HCT116 (cell line): ENCODE results near the gene GREB1L. TPM values are rescaled to one million over a fixed set of nuclear protein-coding genes. Genes with fewer than 3 reads are reported as not detected.

Experiments used
- ATAC-seq: fragments of 200-7000 bp; cut with Tn5 transposase; 2 replicates; pipeline ENCODE4 v1.9.1; 2020; ENCODE audit warnings: mild to moderate bottlenecking, moderate library complexity
- BruUV-seq: library from RNA; stranded (reverse); fragments of 400-500 nt; replicated peaks from 2 replicates; lab custom pipeline; 2021; lab: Mats Ljungman, UMichigan
- CTCF ChIA-PET: fragments of 300-600 bp; sonication (Branson Sonifier 250); formaldehyde crosslinking; loops from one replicate; lab custom pipeline; 2021; ENCODE audit warnings: antibody characterized with exemption; lab: Charles Lee
- POLR2A ChIA-PET: fragments of 300-600, 350-600 bp; sonication (Branson Sonifier 250); formaldehyde crosslinking; loops from one replicate; lab custom pipeline; 2021; ENCODE audit warnings: antibody characterized with exemption; lab: Charles Lee
- RAD21 ChIA-PET, 2 experiments: fragments of 300-600 bp; sonication (Branson Sonifier 250); formaldehyde crosslinking; loops; one replicate each; lab custom pipeline; 2023; ENCODE audit warnings: low total read pairs in 2 of 2; ENCODE audit not compliant: uncharacterized antibody in 2 of 2, unreplicated experiment in 2 of 2, low non-redundant PET in 1 of 2; lab: Charles Lee
- DNase-seq: peaks from one replicate; pipeline ENCODE4 v3.0.0-alpha.2; 2010; ENCODE audit warnings: low read depth, low spot score
- H2AFZ ChIP-seq: fragments of 200-600 bp; shearing (Covaris generic), sonication (generic); 2 replicates; pipeline ENCODE4 v1.6.1; 2017; ENCODE audit warnings: low read depth, mixed run types, mixed read lengths, antibody characterized with exemption, low read length; ENCODE audit not compliant: poor library complexity, severe bottlenecking
- H3K27ac ChIP-seq: 2 replicates; pipeline ENCODE4 v1.5.1; 2012; ENCODE audit warnings: low read depth, low read length
- H3K27me3 ChIP-seq: fragments of 200-600 bp; sonication (generic); 2 replicates; pipeline ENCODE4 v1.6.1; 2016; ENCODE audit warnings: mixed run types, low read length, mixed read lengths; ENCODE audit not compliant: insufficient read depth
- H3K36me3 ChIP-seq, 2 experiments: fragments of 200-500 bp in 1 of 2; fragments of 200-600 bp in 1 of 2; sonication (Bioruptor generic) in 1 of 2; sonication (generic) in 1 of 2; 2 replicates each; pipeline versions ENCODE4 v1.5.1 to v1.6.1; 2014 to 2016; ENCODE audit warnings: low read length in 2 of 2, inconsistent platforms in 1 of 2, mixed read lengths in 1 of 2, mixed run types in 1 of 2; ENCODE audit not compliant: insufficient read depth in 2 of 2, control insufficient read depth in 1 of 2
- H3K4me1 ChIP-seq, 2 experiments: fragments of 200-600 bp in 1 of 2; sonication (generic) in 1 of 2; 2 replicates each; pipeline versions ENCODE4 v1.5.1 to v1.6.1; 2012 to 2017; ENCODE audit warnings: low read length in 2 of 2, inconsistent platforms in 1 of 2, mild to moderate bottlenecking in 1 of 2, mixed read lengths in 1 of 2, mixed run types in 1 of 2, moderate library complexity in 1 of 2; ENCODE audit not compliant: insufficient read depth in 2 of 2, control insufficient read depth in 1 of 2
- H3K4me2 ChIP-seq: fragments of 200-600 bp; sonication (generic); 2 replicates; pipeline ENCODE4 v1.6.1; 2017; ENCODE audit warnings: mixed run types, low read length, mixed read lengths
- H3K4me3 ChIP-seq, 2 experiments: fragments of 200-600 bp in 1 of 2; sonication (generic) in 1 of 2; replicated peaks in 1 of 2; 2 replicates each; pipeline ENCODE4 v1.5.1; 2011 to 2016; ENCODE audit warnings: low read length in 2 of 2, control low read depth in 1 of 2, low read depth in 1 of 2, mild to moderate bottlenecking in 1 of 2, mixed read lengths in 1 of 2, mixed run types in 1 of 2
- H3K79me2 ChIP-seq: fragments of 200-600 bp; sonication (generic); 2 replicates; pipeline ENCODE4 v1.6.1; 2017; ENCODE audit warnings: mild to moderate bottlenecking, mixed run types, low read length, moderate library complexity, mixed read lengths; ENCODE audit not compliant: insufficient read depth
- H3K9ac ChIP-seq: fragments of 200-600 bp; sonication (generic); 2 replicates; pipeline ENCODE4 v1.6.1; 2016; ENCODE audit warnings: low read length, mixed read lengths
- H3K9me2 ChIP-seq: fragments of 200-600 bp; sonication (generic), shearing (Covaris generic); 2 replicates; pipeline ENCODE4 v1.6.1; 2017; ENCODE audit warnings: mixed run types, mild to moderate bottlenecking, moderate library complexity; ENCODE audit not compliant: insufficient read depth
- H3K9me3 ChIP-seq, 2 experiments: fragments of 200-500 bp in 1 of 2; fragments of 200-600 bp in 1 of 2; sonication (Bioruptor generic) in 1 of 2; sonication (generic) in 1 of 2; 2 replicates each; pipeline ENCODE4 v1.6.1; 2014 to 2017; ENCODE audit warnings: low read length in 2 of 2, mixed read lengths in 2 of 2, inconsistent platforms in 1 of 2, low read depth in 1 of 2, mild to moderate bottlenecking in 1 of 2, mixed run types in 1 of 2, moderate library complexity in 1 of 2; ENCODE audit not compliant: control insufficient read depth in 1 of 2, insufficient read depth in 1 of 2
- H4K20me1 ChIP-seq: fragments of 200-600 bp; sonication (generic), shearing (Covaris generic); 2 replicates; pipeline ENCODE4 v1.6.1; 2017; ENCODE audit warnings: mixed run types, mild to moderate bottlenecking, moderate library complexity; ENCODE audit not compliant: insufficient read depth
- CBX3 ChIP-seq: IDR thresholded peaks from 2 replicates; pipeline ENCODE4 v1.6.1; 2012; ENCODE audit warnings: low read depth
- CEBPB ChIP-seq: IDR thresholded peaks from 2 replicates; pipeline ENCODE4 v1.6.1; 2012; ENCODE audit warnings: low read depth
- EZH2 ChIP-seq: fragments of 200-600 bp; sonication (generic); IDR thresholded peaks from 2 replicates; pipeline ENCODE4 v1.6.1; 2017; ENCODE audit warnings: antibody characterized with exemption, mixed run types
- EZH2phosphoT487 ChIP-seq: fragments of 200-600 bp; IDR thresholded peaks from 2 replicates; pipeline ENCODE4 v1.6.1; 2018; ENCODE audit warnings: antibody characterized with exemption, borderline replicate concordance
- FOSL1 ChIP-seq: IDR thresholded peaks from 2 replicates; pipeline ENCODE4 v1.6.1; 2012; ENCODE audit warnings: low read depth
- JUND ChIP-seq: IDR thresholded peaks from 2 replicates; pipeline ENCODE4 v1.6.1; 2012
- POLR2A ChIP-seq: IDR thresholded peaks from 2 replicates; pipeline ENCODE4 v1.7.0; 2011; ENCODE audit warnings: borderline replicate concordance; ENCODE audit not compliant: insufficient read depth, insufficient read length; ENCODE audit errors: extremely low read depth
- POLR2AphosphoS5 ChIP-seq: IDR thresholded peaks from 2 replicates; pipeline ENCODE4 v1.6.1; 2011; ENCODE audit warnings: mild to moderate bottlenecking, low read depth, low read length, moderate library complexity
- RAD21 ChIP-seq: IDR thresholded peaks from 2 replicates; pipeline ENCODE4 v1.6.1; 2012; ENCODE audit warnings: low read depth, mild to moderate bottlenecking
- SIN3A ChIP-seq: IDR thresholded peaks from 2 replicates; pipeline ENCODE4 v1.6.1; 2012; ENCODE audit warnings: low read depth
- TCF7L2 ChIP-seq: IDR thresholded peaks from 2 replicates; pipeline ENCODE4 v1.7.0; 2011; ENCODE audit warnings: borderline replicate concordance, inconsistent platforms; ENCODE audit not compliant: insufficient read depth, insufficient read length; ENCODE audit errors: extremely low read depth
- YY1 ChIP-seq: IDR thresholded peaks from 2 replicates; pipeline ENCODE4 v1.6.1; 2011; ENCODE audit warnings: low read length, low read depth, moderate library complexity, mild to moderate bottlenecking; ENCODE audit not compliant: insufficient replicate concordance; ENCODE audit errors: extremely low read depth
- ZFX ChIP-seq: fragments of 450-650 bp; IDR thresholded peaks from 2 replicates; pipeline ENCODE4 v1.6.1; 2017
- ZNF274 ChIP-seq: fragments of 200-500 bp; sonication (Bioruptor generic); IDR thresholded peaks from 2 replicates; pipeline ENCODE4 v1.6.1; 2014; ENCODE audit warnings: mild to moderate bottlenecking, low read depth, low read length, inconsistent platforms
- intact Hi-C: fragments of 100-400 bp; cut with micrococcal nuclease; formaldehyde crosslinking; loops from 2 replicates; pipeline ENCODE4 v1.10.0; 2022
- total RNA-seq: library from RNA; stranded (reverse); gene quantifications from one replicate; pipeline ENCODE4 v1.2.1, GENCODE V29; 2021; ENCODE audit not compliant: unreplicated experiment
- TF ChIP-seq, protein P1 (sequence below): IDR thresholded peaks from 2 replicates; pipeline ENCODE4 v1.6.1; 2012; ENCODE audit warnings: low read depth
- TF ChIP-seq, protein P2 (sequence below): IDR thresholded peaks from 2 replicates; pipeline ENCODE4 v1.6.1; 2012
- TF ChIP-seq, protein P3 (sequence below): IDR thresholded peaks from 2 replicates; pipeline ENCODE4 v1.6.1; 2012
- TF ChIP-seq, protein P4 (sequence below): IDR thresholded peaks from 2 replicates; pipeline ENCODE4 v1.6.1; 2011; ENCODE audit warnings: mild to moderate bottlenecking, low read length, moderate library complexity; ENCODE audit not compliant: insufficient replicate concordance; ENCODE audit errors: extremely low read depth

GREB1L gene
- total RNA-seq, 1 experiment from 2014 or later: 12.2 TPM

DNA sequence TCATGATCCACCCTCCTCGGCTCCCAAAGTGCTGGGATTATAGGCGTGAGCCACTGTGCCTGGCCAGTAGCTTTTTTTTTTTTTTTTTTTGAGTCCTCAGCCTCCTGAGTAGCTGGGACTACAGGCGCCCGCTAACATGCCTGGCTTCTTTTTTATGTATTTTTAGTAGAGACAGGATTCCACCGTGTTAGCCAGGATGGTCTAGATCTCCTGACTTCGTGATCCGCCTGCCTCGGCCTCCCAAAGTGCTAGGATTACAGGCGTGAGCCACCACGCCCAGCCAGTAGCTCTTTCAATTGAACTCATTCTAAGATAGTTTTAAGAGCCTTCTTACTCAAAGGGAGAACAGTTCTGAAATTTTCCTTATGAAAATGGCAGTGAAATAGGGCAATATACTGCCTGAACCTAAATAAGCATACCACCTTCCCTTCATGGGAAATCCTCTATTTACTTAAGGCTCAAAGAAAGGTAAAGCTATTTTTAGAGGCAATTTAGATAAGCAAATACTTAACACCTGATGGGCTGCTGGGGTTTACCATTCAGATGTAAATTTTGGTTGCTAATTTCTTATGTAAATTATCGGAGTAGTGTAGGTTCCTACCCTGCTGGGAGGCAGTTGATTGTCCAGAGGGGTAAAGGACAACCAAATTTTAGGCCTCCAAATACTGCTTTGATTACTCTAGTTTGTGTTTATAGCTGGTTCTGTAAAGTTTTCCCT, 144.7 kb downstream of the GREB1L start (continued):
- TF ChIP-seq, protein P1, sequence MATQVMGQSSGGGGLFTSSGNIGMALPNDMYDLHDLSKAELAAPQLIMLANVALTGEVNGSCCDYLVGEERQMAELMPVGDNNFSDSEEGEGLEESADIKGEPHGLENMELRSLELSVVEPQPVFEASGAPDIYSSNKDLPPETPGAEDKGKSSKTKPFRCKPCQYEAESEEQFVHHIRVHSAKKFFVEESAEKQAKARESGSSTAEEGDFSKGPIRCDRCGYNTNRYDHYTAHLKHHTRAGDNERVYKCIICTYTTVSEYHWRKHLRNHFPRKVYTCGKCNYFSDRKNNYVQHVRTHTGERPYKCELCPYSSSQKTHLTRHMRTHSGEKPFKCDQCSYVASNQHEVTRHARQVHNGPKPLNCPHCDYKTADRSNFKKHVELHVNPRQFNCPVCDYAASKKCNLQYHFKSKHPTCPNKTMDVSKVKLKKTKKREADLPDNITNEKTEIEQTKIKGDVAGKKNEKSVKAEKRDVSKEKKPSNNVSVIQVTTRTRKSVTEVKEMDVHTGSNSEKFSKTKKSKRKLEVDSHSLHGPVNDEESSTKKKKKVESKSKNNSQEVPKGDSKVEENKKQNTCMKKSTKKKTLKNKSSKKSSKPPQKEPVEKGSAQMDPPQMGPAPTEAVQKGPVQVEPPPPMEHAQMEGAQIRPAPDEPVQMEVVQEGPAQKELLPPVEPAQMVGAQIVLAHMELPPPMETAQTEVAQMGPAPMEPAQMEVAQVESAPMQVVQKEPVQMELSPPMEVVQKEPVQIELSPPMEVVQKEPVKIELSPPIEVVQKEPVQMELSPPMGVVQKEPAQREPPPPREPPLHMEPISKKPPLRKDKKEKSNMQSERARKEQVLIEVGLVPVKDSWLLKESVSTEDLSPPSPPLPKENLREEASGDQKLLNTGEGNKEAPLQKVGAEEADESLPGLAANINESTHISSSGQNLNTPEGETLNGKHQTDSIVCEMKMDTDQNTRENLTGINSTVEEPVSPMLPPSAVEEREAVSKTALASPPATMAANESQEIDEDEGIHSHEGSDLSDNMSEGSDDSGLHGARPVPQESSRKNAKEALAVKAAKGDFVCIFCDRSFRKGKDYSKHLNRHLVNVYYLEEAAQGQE: no peak
- no peak for TF ChIP-seq POLR2AphosphoS5

DNA sequence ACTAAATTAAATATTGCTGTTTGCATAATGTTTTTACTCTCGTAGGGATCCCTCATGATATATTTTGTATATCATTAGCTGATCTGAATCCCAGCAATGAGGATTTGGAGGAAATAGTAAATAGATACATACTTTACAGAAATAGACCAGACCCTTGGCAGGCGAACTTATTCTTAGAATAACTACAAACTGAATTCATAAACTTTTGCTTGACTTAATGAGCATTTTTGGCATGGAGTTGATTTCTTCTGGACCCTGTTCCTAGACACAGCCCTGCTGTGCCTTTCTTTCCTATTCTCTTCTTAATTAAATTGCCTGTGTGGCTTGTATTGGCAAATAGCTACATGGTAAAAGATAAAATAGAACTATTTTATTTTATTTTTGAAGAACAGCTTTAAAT, 145.9 kb downstream of the GREB1L start:
- no peak for TF ChIP-seq ZFX
- no peak for TF ChIP-seq POLR2A
- no peak for TF ChIP-seq EZH2phosphoT487
- TF ChIP-seq CBX3: no peak
- no peak for TF ChIP-seq JUND
- TF ChIP-seq, protein P2, sequence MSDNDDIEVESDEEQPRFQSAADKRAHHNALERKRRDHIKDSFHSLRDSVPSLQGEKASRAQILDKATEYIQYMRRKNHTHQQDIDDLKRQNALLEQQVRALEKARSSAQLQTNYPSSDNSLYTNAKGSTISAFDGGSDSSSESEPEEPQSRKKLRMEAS: no peak
- TF ChIP-seq ZNF274: no peak
- no peak for TF ChIP-seq FOSL1
- no peak for TF ChIP-seq RAD21
- no peak for TF ChIP-seq SIN3A
- TF ChIP-seq CEBPB: no peak
- TF ChIP-seq, protein P3, sequence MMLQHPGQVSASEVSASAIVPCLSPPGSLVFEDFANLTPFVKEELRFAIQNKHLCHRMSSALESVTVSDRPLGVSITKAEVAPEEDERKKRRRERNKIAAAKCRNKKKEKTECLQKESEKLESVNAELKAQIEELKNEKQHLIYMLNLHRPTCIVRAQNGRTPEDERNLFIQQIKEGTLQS: no peak
- TF ChIP-seq, protein P4, sequence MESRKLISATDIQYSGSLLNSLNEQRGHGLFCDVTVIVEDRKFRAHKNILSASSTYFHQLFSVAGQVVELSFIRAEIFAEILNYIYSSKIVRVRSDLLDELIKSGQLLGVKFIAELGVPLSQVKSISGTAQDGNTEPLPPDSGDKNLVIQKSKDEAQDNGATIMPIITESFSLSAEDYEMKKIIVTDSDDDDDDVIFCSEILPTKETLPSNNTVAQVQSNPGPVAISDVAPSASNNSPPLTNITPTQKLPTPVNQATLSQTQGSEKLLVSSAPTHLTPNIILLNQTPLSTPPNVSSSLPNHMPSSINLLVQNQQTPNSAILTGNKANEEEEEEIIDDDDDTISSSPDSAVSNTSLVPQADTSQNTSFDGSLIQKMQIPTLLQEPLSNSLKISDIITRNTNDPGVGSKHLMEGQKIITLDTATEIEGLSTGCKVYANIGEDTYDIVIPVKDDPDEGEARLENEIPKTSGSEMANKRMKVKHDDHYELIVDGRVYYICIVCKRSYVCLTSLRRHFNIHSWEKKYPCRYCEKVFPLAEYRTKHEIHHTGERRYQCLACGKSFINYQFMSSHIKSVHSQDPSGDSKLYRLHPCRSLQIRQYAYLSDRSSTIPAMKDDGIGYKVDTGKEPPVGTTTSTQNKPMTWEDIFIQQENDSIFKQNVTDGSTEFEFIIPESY: no peak
- no peak for TF ChIP-seq TCF7L2
- TF ChIP-seq YY1: no peak
- no peak for TF ChIP-seq EZH2
- TF ChIP-seq, all 23 proteins: peak for 0
- RAD21 ChIA-PET: no interaction called here
- DNase-seq (no peak), ATAC-seq (no peak)
- Histone ChIP-seq H3K9me3 (no peaks in the 10 kb centered on the region), H3K4me3 (no peak overlapping the region), H3K27ac (no peak overlapping the region), H4K20me1 (no peaks in the 10 kb centered on the region), H3K27me3 (no peaks in the 10 kb centered on the region), H3K79me2 (no peaks in the 10 kb centered on the region), H3K4me1 (peaks cover 8 to 37% of the 10 kb centered on the region in 2 experiments), H3K4me2 (no peak overlapping the region), H3K9me2 (no peaks in the 10 kb centered on the region), H2AFZ (no peak overlapping the region), H3K9ac (no peak overlapping the region), H3K36me3 (0 out of 4 replicates have a peak, but pooled peaks cover 0 to 2% of the 10 kb centered on the region in 2 experiments)
- POLR2A ChIA-PET: no interaction called here
- CTCF ChIA-PET: no interaction called here
- intact Hi-C loops: no loop called here
- BruUV-seq: no TSS peak
